HepG2 (cell line): ENCODE measurements around the gene RNF17. TPM values are rescaled to one million over a fixed set of nuclear protein-coding genes. Genes with fewer than 3 reads are reported as not detected.

Experiments used
- AHDC1 ChIP-seq: sonication (generic); formaldehyde crosslinking; IDR thresholded peaks from 2 replicates; pipeline ENCODE4 v1.5.1; 2020; ENCODE audit warnings: mild to moderate bottlenecking, missing genetic modification reagents, borderline replicate concordance
- ARID5B ChIP-seq: IDR thresholded peaks from 2 replicates; pipeline ENCODE4 v1.4.0; 2020; ENCODE audit warnings: mild to moderate bottlenecking, missing genetic modification reagents
- MAF1 ChIP-seq: sonication (generic); formaldehyde crosslinking; IDR thresholded peaks from 2 replicates; pipeline ENCODE4 v1.5.0; 2020; ENCODE audit warnings: missing genetic modification reagents, borderline replicate concordance
- MAX ChIP-seq: IDR thresholded peaks from 2 replicates; pipeline ENCODE4 v1.6.1; 2012; ENCODE audit warnings: inconsistent platforms
- ONECUT2 ChIP-seq: sonication (generic); formaldehyde crosslinking; IDR thresholded peaks from 2 replicates; pipeline ENCODE4 v1.4.0; 2020; ENCODE audit warnings: missing genetic modification reagents
- RARA ChIP-seq: IDR thresholded peaks from 2 replicates; pipeline ENCODE4 v1.6.1; 2016; ENCODE audit warnings: missing genetic modification reagents, missing compliant biosample characterization
- REPIN1 ChIP-seq: sonication (generic); formaldehyde crosslinking; IDR thresholded peaks from 2 replicates; pipeline ENCODE4 v1.8.0; 2022; ENCODE audit warnings: missing genetic modification reagents, low read depth, mild to moderate bottlenecking, borderline replicate concordance
- SETDB1 ChIP-seq: sonication (generic); formaldehyde crosslinking; IDR thresholded peaks from 2 replicates; pipeline ENCODE4 v1.5.1; 2020; ENCODE audit warnings: missing genetic modification reagents, mild to moderate bottlenecking, borderline replicate concordance
- TFAP4 ChIP-seq: sonication (generic); IDR thresholded peaks from 2 replicates; pipeline ENCODE4 v1.6.1; 2016; ENCODE audit warnings: low read depth, borderline replicate concordance
- ZBTB2 ChIP-seq: sonication (generic); formaldehyde crosslinking; IDR thresholded peaks from 2 replicates; pipeline ENCODE4 v1.8.0; 2022; ENCODE audit warnings: low read depth, missing genetic modification reagents
- ZBTB7B ChIP-seq: sonication (generic); formaldehyde crosslinking; IDR thresholded peaks from 2 replicates; pipeline ENCODE4 v1.4.0; 2020; ENCODE audit warnings: missing genetic modification reagents
- ZFX ChIP-seq: sonication (generic); formaldehyde crosslinking; IDR thresholded peaks from 2 replicates; pipeline ENCODE4 v1.4.0; 2020; ENCODE audit warnings: mild to moderate bottlenecking, low read depth, missing genetic modification reagents, moderate library complexity
- ZNF331 ChIP-seq: sonication (generic); formaldehyde crosslinking; IDR thresholded peaks from 2 replicates; pipeline ENCODE4 v1.4.0; 2020; ENCODE audit warnings: missing genetic modification reagents
- ZNF557 ChIP-seq: sonication (generic); formaldehyde crosslinking; IDR thresholded peaks from 2 replicates; pipeline ENCODE4 v1.4.0; 2020; ENCODE audit warnings: missing genetic modification reagents
- ZNF563 ChIP-seq: sonication (generic); formaldehyde crosslinking; IDR thresholded peaks from 2 replicates; pipeline ENCODE4 v1.8.0; 2022; ENCODE audit warnings: mild to moderate bottlenecking, moderate library complexity, missing genetic modification reagents
- ZSCAN30 ChIP-seq: sonication (generic); formaldehyde crosslinking; IDR thresholded peaks from 2 replicates; pipeline ENCODE4 v1.5.0; 2020; ENCODE audit warnings: mild to moderate bottlenecking, missing genetic modification reagents
- polyA plus RNA-seq, 8 experiments: library from polyadenylated mRNA; depleted of rRNA in 3 of 8; stranded (reverse) in 7 of 8; unstranded in 1 of 8; fragments of >200 nt; fragmentation: Illumina TruSeq in 4 of 8; extraction: Trizol in 4 of 8; gene quantifications; 2 replicates each; pipeline versions ENCODE4 v1.2.1 to v1.2.3, GENCODE V29; 2011 to 2016; ENCODE audit warnings: low read depth in 4 of 8, missing spikeins in 1 of 8, mixed read lengths in 1 of 8; ENCODE audit not compliant: insufficient read depth in 1 of 8
- total RNA-seq, 5 experiments: library from RNA; depleted of rRNA; stranded (reverse); fragments of >200 nt; fragmentation: Illumina TruSeq; extraction: Trizol; gene quantifications; 2 replicates each; pipeline ENCODE4 v1.2.3, GENCODE V29; 2016; ENCODE audit warnings: low read depth in 1 of 5

The RNF17 gene
- total and polyA plus RNA-seq, 2 of the 13 experiments (the other 11 are each of a cell fraction or from before 2014, with no cell fraction given) = not detected

- 0 out of 2 replicates have a peak, but pooled peaks have one; percentile 58 for TF ChIP-seq ZSCAN30 (CRISPR knock-in tag)
- 0 out of 2 replicates have a peak, but pooled peaks have one; percentile 22 for TF ChIP-seq ZNF557 (CRISPR knock-in tag)
- TF ChIP-seq SETDB1 (CRISPR knock-in tag) = no peak
- TF ChIP-seq REPIN1 (CRISPR knock-in tag) = peak; percentile 65; the same call in 1 of the 2 replicates
- peak; percentile 69 for TF ChIP-seq ZNF331 (CRISPR knock-in tag)
- peak; percentile 19; the same call in 1 of the 2 replicates for TF ChIP-seq MAF1
- peak; percentile 80; the same call in 1 of the 2 replicates for TF ChIP-seq ZNF563 (CRISPR knock-in tag)
- peak; percentile 24; the same call in 1 of the 2 replicates for TF ChIP-seq AHDC1 (CRISPR knock-in tag)
- TF ChIP-seq RARA (CRISPR knock-in tag) = no peak
- TF ChIP-seq ONECUT2 (CRISPR knock-in tag) = 0 out of 2 replicates have a peak, but pooled peaks have one; percentile 16
- TF ChIP-seq ZBTB7B (CRISPR knock-in tag) = no peak
- peak; percentile 75 for TF ChIP-seq ZFX (CRISPR knock-in tag)
- TF ChIP-seq MAX = peak; percentile 57
- TF ChIP-seq ARID5B (CRISPR knock-in tag) = peak; percentile 49
- TF ChIP-seq ZBTB2 (CRISPR knock-in tag) = peak; percentile 41; the same call in 1 of the 2 replicates
- peak; percentile 63; the same call in 1 of the 2 replicates for TF ChIP-seq TFAP4
These were observed 159.0 kb downstream of the RNF17 start (continued) for GRCh38 chr13:24922745-24923591.
